NCI-H1092 (cell line): ENCODE measurements around the gene CFAP210.

ENCODE experiments used
- DNase-seq: peaks from one replicate; lab custom pipeline; 2025; lab: John Stamatoyannopoulos, UW

CFAP210 gene

GRCh38 chr2:169694113-169694893 is at the start of gene CFAP210, which contains the start of gene PHOSPHO2:
CFAP210 (minus strand) TSS chr2:169694405; CDS start chr2:169694327, 78 bp downstream.
PHOSPHO2 (plus strand) TSS chr2:169694469; CDS start chr2:169700972, 6,503 bp downstream.
- peak; percentile 93 for DNase-seq

GRCh38 chr2:169743549-169743948 is 49.3 kb upstream of the CFAP210 start:
- no peak for DNase-seq

GRCh38 chr2:169739351-169739750 is 45.1 kb upstream of the CFAP210 start:
- DNase-seq, result no peak

- DNase-seq, result no peak
Observed at GRCh38 chr2:169738566-169739229, 44.5 kb upstream of the CFAP210 start.

- no peak for DNase-seq
Observed at GRCh38 chr2:169736902-169737301, 42.7 kb upstream of the CFAP210 start.

GRCh38 chr2:169735623-169736022 is 41.4 kb upstream of the CFAP210 start:
- DNase-seq, result no peak

- peak; percentile 2 for DNase-seq
Observed at GRCh38 chr2:169734169-169734847, 40.1 kb upstream of the CFAP210 start.

GRCh38 chr2:169732583-169733358 is 38.6 kb upstream of the CFAP210 start:
- no peak for DNase-seq

GRCh38 chr2:169732075-169732474 is 37.9 kb upstream of the CFAP210 start:
- DNase-seq, result no peak

GRCh38 chr2:169729274-169729605 is 35.0 kb upstream of the CFAP210 start:
- no peak for DNase-seq

- DNase-seq, result no peak
Observed at GRCh38 chr2:169727065-169727464, 32.9 kb upstream of the CFAP210 start.

- DNase-seq, result no peak
Observed at GRCh38 chr2:169721016-169721415, 26.8 kb upstream of the CFAP210 start.

GRCh38 chr2:169718930-169719504 is 24.8 kb upstream of the CFAP210 start:
- no peak for DNase-seq

- DNase-seq, result no peak
Observed at GRCh38 chr2:169717691-169718063, 23.5 kb upstream of the CFAP210 start.

- no peak for DNase-seq
Observed at GRCh38 chr2:169716938-169717690, 22.9 kb upstream of the CFAP210 start.

GRCh38 chr2:169716238-169716886 is 22.2 kb upstream of the CFAP210 start:
- peak; percentile 47 for DNase-seq

- no peak for DNase-seq
Observed at GRCh38 chr2:169715379-169716237, 21.4 kb upstream of the CFAP210 start.

- DNase-seq, result no peak
Observed at GRCh38 chr2:169714699-169715098, 20.5 kb upstream of the CFAP210 start.

- DNase-seq, result no peak
Observed at GRCh38 chr2:169713331-169713730, 19.1 kb upstream of the CFAP210 start.
